ENCODE data around the gene FRAT1.

Gene FRAT1

DNA sequence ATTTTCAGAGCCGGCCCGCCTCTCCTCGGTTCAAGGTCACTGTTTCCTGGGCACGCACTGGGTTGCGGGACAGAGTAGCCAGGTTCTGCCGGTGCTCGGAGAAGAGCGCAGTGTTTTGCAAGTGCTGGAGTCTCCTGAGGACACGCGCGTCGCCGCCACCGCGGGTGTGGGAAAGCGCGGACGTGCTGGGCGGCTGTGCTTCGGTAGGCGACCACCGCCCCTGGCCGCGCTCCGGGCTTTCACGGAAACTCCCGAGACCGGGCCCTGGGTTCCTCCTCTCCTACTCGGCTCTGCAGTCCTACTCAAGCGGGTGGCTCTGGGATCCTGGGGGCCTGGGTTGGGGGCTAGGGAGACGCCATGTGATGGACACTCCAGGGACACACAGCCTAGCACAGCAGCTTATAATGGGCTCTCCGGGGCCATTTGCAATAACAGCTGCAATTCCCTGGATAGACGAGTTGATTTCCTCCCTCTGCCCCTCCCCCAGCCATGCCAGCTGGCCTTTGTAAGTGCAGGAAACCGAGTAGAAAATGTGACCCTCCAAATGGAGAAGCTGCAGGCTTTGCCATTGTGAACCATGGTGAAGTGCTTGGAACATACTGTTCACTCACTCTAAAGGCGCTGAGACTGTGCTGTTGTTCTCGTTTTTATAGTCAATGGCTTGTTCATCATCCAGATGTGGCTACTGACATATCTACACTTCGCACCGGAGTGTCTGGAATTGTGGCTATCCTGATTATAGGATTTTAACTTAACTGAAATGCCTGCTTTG is 2.1 kb downstream of the FRAT1 start:
- TF ChIP-seq ZNF8 (CRISPR knock-in tag; IDR thresholded peaks at IDR 0.05), result no peak
- no peak for TF ChIP-seq TOX (CRISPR knock-in tag; IDR thresholded peaks at IDR 0.05; ENCODE audit: borderline replicate concordance)
- TF ChIP-seq, protein P1, sequence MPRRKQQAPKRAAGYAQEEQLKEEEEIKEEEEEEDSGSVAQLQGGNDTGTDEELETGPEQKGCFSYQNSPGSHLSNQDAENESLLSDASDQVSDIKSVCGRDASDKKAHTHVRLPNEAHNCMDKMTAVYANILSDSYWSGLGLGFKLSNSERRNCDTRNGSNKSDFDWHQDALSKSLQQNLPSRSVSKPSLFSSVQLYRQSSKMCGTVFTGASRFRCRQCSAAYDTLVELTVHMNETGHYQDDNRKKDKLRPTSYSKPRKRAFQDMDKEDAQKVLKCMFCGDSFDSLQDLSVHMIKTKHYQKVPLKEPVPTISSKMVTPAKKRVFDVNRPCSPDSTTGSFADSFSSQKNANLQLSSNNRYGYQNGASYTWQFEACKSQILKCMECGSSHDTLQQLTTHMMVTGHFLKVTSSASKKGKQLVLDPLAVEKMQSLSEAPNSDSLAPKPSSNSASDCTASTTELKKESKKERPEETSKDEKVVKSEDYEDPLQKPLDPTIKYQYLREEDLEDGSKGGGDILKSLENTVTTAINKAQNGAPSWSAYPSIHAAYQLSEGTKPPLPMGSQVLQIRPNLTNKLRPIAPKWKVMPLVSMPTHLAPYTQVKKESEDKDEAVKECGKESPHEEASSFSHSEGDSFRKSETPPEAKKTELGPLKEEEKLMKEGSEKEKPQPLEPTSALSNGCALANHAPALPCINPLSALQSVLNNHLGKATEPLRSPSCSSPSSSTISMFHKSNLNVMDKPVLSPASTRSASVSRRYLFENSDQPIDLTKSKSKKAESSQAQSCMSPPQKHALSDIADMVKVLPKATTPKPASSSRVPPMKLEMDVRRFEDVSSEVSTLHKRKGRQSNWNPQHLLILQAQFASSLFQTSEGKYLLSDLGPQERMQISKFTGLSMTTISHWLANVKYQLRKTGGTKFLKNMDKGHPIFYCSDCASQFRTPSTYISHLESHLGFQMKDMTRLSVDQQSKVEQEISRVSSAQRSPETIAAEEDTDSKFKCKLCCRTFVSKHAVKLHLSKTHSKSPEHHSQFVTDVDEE (CRISPR knock-in tag; IDR thresholded peaks at IDR 0.05), result no peak
- no peak for TF ChIP-seq SNAI2 (CRISPR knock-in tag; IDR thresholded peaks at IDR 0.05)
- TF ChIP-seq ESRRG (CRISPR knock-in tag; IDR thresholded peaks at IDR 0.05), result no peak
- TF ChIP-seq ZFP30 (CRISPR knock-in tag; IDR thresholded peaks at IDR 0.05), result no peak
- TF ChIP-seq, protein P2, sequence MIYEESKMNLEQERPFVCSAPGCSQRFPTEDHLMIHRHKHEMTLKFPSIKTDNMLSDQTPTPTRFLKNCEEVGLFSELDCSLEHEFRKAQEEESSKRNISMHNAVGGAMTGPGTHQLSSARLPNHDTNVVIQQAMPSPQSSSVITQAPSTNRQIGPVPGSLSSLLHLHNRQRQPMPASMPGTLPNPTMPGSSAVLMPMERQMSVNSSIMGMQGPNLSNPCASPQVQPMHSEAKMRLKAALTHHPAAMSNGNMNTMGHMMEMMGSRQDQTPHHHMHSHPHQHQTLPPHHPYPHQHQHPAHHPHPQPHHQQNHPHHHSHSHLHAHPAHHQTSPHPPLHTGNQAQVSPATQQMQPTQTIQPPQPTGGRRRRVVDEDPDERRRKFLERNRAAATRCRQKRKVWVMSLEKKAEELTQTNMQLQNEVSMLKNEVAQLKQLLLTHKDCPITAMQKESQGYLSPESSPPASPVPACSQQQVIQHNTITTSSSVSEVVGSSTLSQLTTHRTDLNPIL (CRISPR knock-in tag; IDR thresholded peaks at IDR 0.05; ENCODE audit: low read depth), result no peak
- no peak for TF ChIP-seq ARNTL (CRISPR knock-in tag; IDR thresholded peaks at IDR 0.05; ENCODE audit: borderline replicate concordance, low read depth)
- no peak for TF ChIP-seq ZNF70 (CRISPR knock-in tag; IDR thresholded peaks at IDR 0.05)
- no peak for TF ChIP-seq RARB (CRISPR knock-in tag; IDR thresholded peaks at IDR 0.05)
- TF ChIP-seq OSR1 (CRISPR knock-in tag; IDR thresholded peaks at IDR 0.05), result no peak
- TF ChIP-seq, protein P3, sequence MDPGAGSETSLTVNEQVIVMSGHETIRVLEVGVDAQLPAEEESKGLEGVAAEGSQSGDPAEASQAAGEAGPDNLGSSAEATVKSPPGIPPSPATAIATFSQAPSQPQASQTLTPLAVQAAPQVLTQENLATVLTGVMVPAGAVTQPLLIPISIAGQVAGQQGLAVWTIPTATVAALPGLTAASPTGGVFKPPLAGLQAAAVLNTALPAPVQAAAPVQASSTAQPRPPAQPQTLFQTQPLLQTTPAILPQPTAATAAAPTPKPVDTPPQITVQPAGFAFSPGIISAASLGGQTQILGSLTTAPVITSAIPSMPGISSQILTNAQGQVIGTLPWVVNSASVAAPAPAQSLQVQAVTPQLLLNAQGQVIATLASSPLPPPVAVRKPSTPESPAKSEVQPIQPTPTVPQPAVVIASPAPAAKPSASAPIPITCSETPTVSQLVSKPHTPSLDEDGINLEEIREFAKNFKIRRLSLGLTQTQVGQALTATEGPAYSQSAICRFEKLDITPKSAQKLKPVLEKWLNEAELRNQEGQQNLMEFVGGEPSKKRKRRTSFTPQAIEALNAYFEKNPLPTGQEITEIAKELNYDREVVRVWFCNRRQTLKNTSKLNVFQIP (CRISPR knock-in tag; IDR thresholded peaks at IDR 0.05; ENCODE audit: borderline replicate concordance, low read depth), result no peak
- TF ChIP-seq BACH2 (CRISPR knock-in tag; IDR thresholded peaks at IDR 0.05; ENCODE audit: borderline replicate concordance), result no peak
- no peak for ATAC-seq

DNA sequence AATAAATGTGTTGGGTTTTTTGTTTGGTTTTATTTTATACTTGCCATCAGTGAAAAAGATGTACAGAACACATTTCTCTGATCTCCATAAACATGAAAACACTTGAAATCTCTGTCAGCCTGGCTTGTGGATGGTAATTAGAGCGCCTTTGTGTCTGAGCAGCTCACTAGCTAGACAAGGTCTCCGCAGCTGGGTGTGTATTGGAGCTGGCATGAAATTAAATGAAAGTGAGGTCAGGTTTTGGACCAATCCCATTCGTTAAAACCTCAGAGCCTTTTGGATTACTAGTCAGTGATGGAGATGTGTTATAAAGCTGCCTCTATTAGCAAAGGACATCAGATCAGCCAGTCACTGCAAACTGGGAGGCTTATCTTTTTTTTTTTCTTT is 2.7 kb downstream of the FRAT1 start:
- no peak for ATAC-seq
- TF ChIP-seq ZNF70 (CRISPR knock-in tag; IDR thresholded peaks at IDR 0.05) (no peak), CSDC2 (CRISPR knock-in tag; IDR thresholded peaks at IDR 0.05) (no peak), SNAI2 (CRISPR knock-in tag; IDR thresholded peaks at IDR 0.05) (no peak), RARB (CRISPR knock-in tag; IDR thresholded peaks at IDR 0.05) (no peak), OSR1 (CRISPR knock-in tag; IDR thresholded peaks at IDR 0.05) (no peak), ZFP30 (CRISPR knock-in tag; IDR thresholded peaks at IDR 0.05) (no peak), BACH2 (CRISPR knock-in tag; IDR thresholded peaks at IDR 0.05; ENCODE audit: borderline replicate concordance) (no peak), TOX (CRISPR knock-in tag; IDR thresholded peaks at IDR 0.05; ENCODE audit: borderline replicate concordance) (no peak), ZFP3 (CRISPR knock-in tag; IDR thresholded peaks at IDR 0.05) (no peak), ZNF565 (CRISPR knock-in tag; conservative IDR thresholded peaks at IDR 0.05; ENCODE audit: low read depth) (no peak), ARNTL (CRISPR knock-in tag; IDR thresholded peaks at IDR 0.05; ENCODE audit: borderline replicate concordance, low read depth) (no peak)
- TF ChIP-seq, protein P2 (CRISPR knock-in tag; IDR thresholded peaks at IDR 0.05; ENCODE audit: low read depth), result no peak
- TF ChIP-seq, protein P3 (CRISPR knock-in tag; IDR thresholded peaks at IDR 0.05; ENCODE audit: borderline replicate concordance, low read depth), result no peak

DNA sequence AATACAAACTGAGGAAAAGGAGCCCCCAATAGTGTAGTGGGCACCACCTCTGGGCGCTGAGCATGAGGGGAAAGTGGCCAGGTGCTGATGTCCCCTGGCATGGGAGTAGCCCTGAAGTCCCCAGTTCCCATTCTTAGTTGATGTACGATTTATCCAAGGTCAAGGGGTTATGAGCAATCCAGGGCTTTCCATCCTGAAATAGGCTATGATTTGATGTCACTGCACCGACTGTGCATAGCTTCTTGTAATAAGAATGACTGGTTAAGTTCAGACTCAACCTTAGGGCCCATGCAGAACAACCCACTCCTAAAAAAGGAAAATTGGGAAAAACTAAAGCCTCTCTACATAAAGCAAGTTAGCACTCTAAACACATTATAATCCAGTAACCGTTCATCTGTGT is 4.4 kb downstream of the FRAT1 start:
- ATAC-seq, result no peak
- TF ChIP-seq, protein P4, sequence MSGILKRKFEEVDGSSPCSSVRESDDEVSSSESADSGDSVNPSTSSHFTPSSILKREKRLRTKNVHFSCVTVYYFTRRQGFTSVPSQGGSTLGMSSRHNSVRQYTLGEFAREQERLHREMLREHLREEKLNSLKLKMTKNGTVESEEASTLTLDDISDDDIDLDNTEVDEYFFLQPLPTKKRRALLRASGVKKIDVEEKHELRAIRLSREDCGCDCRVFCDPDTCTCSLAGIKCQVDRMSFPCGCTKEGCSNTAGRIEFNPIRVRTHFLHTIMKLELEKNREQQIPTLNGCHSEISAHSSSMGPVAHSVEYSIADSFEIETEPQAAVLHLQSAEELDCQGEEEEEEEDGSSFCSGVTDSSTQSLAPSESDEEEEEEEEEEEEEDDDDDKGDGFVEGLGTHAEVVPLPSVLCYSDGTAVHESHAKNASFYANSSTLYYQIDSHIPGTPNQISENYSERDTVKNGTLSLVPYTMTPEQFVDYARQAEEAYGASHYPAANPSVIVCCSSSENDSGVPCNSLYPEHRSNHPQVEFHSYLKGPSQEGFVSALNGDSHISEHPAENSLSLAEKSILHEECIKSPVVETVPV (CRISPR knock-in tag; IDR thresholded peaks at IDR 0.05), result no peak
- TF ChIP-seq RARB (CRISPR knock-in tag; IDR thresholded peaks at IDR 0.05), result no peak
- no peak for TF ChIP-seq OSR1 (CRISPR knock-in tag; IDR thresholded peaks at IDR 0.05)
- TF ChIP-seq, protein P2 (CRISPR knock-in tag; IDR thresholded peaks at IDR 0.05; ENCODE audit: low read depth), result no peak
- no peak for TF ChIP-seq GLIS3 (CRISPR knock-in tag; IDR thresholded peaks at IDR 0.05)
- no peak for TF ChIP-seq ZNF8 (CRISPR knock-in tag; IDR thresholded peaks at IDR 0.05)
- no peak for TF ChIP-seq ZNF70 (CRISPR knock-in tag; IDR thresholded peaks at IDR 0.05)
- no peak for TF ChIP-seq ZFP3 (CRISPR knock-in tag; IDR thresholded peaks at IDR 0.05)
- no peak for TF ChIP-seq ZFP30 (CRISPR knock-in tag; IDR thresholded peaks at IDR 0.05)
- no peak for TF ChIP-seq ISL1 (CRISPR knock-in tag; IDR thresholded peaks at IDR 0.05)
- TF ChIP-seq, protein P3 (CRISPR knock-in tag; IDR thresholded peaks at IDR 0.05; ENCODE audit: borderline replicate concordance, low read depth), result no peak
- TF ChIP-seq TOX (CRISPR knock-in tag; IDR thresholded peaks at IDR 0.05; ENCODE audit: borderline replicate concordance), result no peak
- no peak for TF ChIP-seq TCF4 (CRISPR knock-in tag; IDR thresholded peaks at IDR 0.05; ENCODE audit: borderline replicate concordance)
- TF ChIP-seq ESRRG (CRISPR knock-in tag; IDR thresholded peaks at IDR 0.05), result no peak
- no peak for TF ChIP-seq ARNTL (CRISPR knock-in tag; IDR thresholded peaks at IDR 0.05; ENCODE audit: borderline replicate concordance, low read depth)

Measured in SK-N-SH treated with all-trans-retinoic acid at 6 μM for 48 hours (cell line).